A549 (cell line): Measurements from ENCODE around the gene TEX22. TPM values are rescaled to one million over a fixed set of nuclear protein-coding genes. Genes with fewer than 3 reads are reported as not detected.
A peak's percentile ranks its signal among the peaks of the same experiment; 100 is the strongest.

Experiments
- ATAC-seq, 2 experiments: fragments of 200-7000 bp in 1 of 2; fragments of >200 bp in 1 of 2; cut with Nextera tagmentation in 1 of 2; cut with Tn5 transposase in 1 of 2; 3 replicates each; pipeline versions ENCODE4 v1.8.0 to v1.9.1; 2018 to 2020; ENCODE audit warnings: mild to moderate bottlenecking in 1 of 2, moderate library complexity in 1 of 2
- CTCF ChIA-PET: fragments of 300-600 bp; sonication (Branson Sonifier 250); formaldehyde crosslinking; extraction: SDS; loops from one replicate; lab custom pipeline; 2021; ENCODE audit warnings: antibody characterized with exemption, inconsistent platforms; lab: Yijun Ruan, JAX
- POLR2A ChIA-PET: fragments of 350-600 bp; formaldehyde crosslinking; extraction: SDS; loops from one replicate; lab custom pipeline; 2021; ENCODE audit warnings: antibody characterized with exemption, inconsistent platforms; lab: Yijun Ruan, JAX
- DNase-seq, 2 experiments: peaks; one replicate each; pipeline versions ENCODE4 v3.0.0 to v3.0.0-alpha.2; 2011 to 2016; ENCODE audit warnings: low read depth in 1 of 2, low spot score in 1 of 2
- FAIRE-seq: peaks from 2 replicates; lab custom pipeline; 2011; peaks lifted over from hg19 to GRCh38; lab: Jason Lieb, UNC
- H3K27ac ChIP-seq, 2 experiments: fragments of >200 bp; sonication (Bioruptor Twin); formaldehyde crosslinking; 3 replicates each; pipeline ENCODE4 v1.5.1; 2016 to 2017
- H3K4me1 ChIP-seq: fragments of >200 bp; sonication (Bioruptor Twin); formaldehyde crosslinking; 3 replicates; pipeline ENCODE4 v1.6.1; 2016
- H3K4me2 ChIP-seq: fragments of >200 bp; sonication (Bioruptor Twin); formaldehyde crosslinking; 3 replicates; pipeline ENCODE4 v1.6.1; 2016
- H3K4me3 ChIP-seq: fragments of >200 bp; sonication (Bioruptor Twin); formaldehyde crosslinking; 3 replicates; pipeline ENCODE4 v1.5.1; 2016
- H3K9me3 ChIP-seq: fragments of >200 bp; sonication (Bioruptor Twin); formaldehyde crosslinking; 3 replicates; pipeline ENCODE4 v1.6.1; 2016
- BCL3 ChIP-seq: fragments of >200 bp; sonication (Bioruptor Twin); formaldehyde crosslinking; IDR thresholded peaks from 3 replicates; pipeline ENCODE4 v1.6.1; 2016
- BHLHE40 ChIP-seq: IDR thresholded peaks from 2 replicates; pipeline ENCODE4 v1.6.1; 2012; ENCODE audit warnings: low read depth, low read length, inconsistent platforms
- CBX2 ChIP-seq: fragments of 200-600 bp; sonication (generic); IDR thresholded peaks from 2 replicates; pipeline ENCODE4 v1.6.1; 2016; ENCODE audit warnings: low read depth, mild to moderate bottlenecking, borderline replicate concordance
- CHD4 ChIP-seq: fragments of 200-600 bp; sonication (generic); IDR thresholded peaks from 2 replicates; pipeline ENCODE4 v1.6.1; 2016; ENCODE audit warnings: antibody characterized with exemption, mild to moderate bottlenecking, borderline replicate concordance
- EHMT2 ChIP-seq: fragments of 200-600 bp; sonication (generic); IDR thresholded peaks from 2 replicates; pipeline ENCODE4 v1.6.1; 2016; ENCODE audit warnings: antibody characterized with exemption, low read depth, mild to moderate bottlenecking, moderate library complexity
- ELK1 ChIP-seq: fragments of 150-350 bp; IDR thresholded peaks from 2 replicates; pipeline ENCODE4 v1.6.1; 2014; ENCODE audit warnings: low read depth, mild to moderate bottlenecking, low read length
- EP300 ChIP-seq, 2 experiments: fragments of >200 bp; sonication (Bioruptor Twin); formaldehyde crosslinking; IDR thresholded peaks; 2 replicates in 1 of 2; 3 replicates in 1 of 2; pipeline ENCODE4 v1.6.1; 2016 to 2017
- ESRRA ChIP-seq: fragments of 150-350 bp; IDR thresholded peaks from 2 replicates; pipeline ENCODE4 v1.6.1; 2014; ENCODE audit warnings: mild to moderate bottlenecking, low read length, borderline replicate concordance
- GATA3 ChIP-seq: IDR thresholded peaks from 2 replicates; pipeline ENCODE4 v1.6.1; 2012; ENCODE audit warnings: borderline replicate concordance
- HDAC2 ChIP-seq: fragments of 200-600 bp; sonication (generic); IDR thresholded peaks from 2 replicates; pipeline ENCODE4 v1.6.1; 2016
- HMGXB4 ChIP-seq: fragments of 250-450 bp; sonication (Bioruptor Pico); IDR thresholded peaks from 2 replicates; pipeline ENCODE4 v1.5.0; 2021; ENCODE audit warnings: mild to moderate bottlenecking, moderate library complexity, borderline replicate concordance
- JUN ChIP-seq, 2 experiments: fragments of >200 bp; sonication (Bioruptor Twin); formaldehyde crosslinking; IDR thresholded peaks; 2 replicates in 1 of 2; 3 replicates in 1 of 2; pipeline ENCODE4 v1.6.1; 2016 to 2017
- NFE2L2 ChIP-seq: fragments of 150-350 bp; conservative IDR thresholded peaks from 2 replicates; pipeline ENCODE4 v1.6.1; 2014; ENCODE audit warnings: low read length
- PHF8 ChIP-seq: fragments of 200-600 bp; sonication (generic); IDR thresholded peaks from 2 replicates; pipeline ENCODE4 v1.6.1; 2016; ENCODE audit warnings: low read depth, mild to moderate bottlenecking, antibody characterized with exemption, moderate library complexity, borderline replicate concordance
- RAD21 ChIP-seq, 2 experiments: fragments of >200 bp in 1 of 2; sonication (Bioruptor Twin) in 1 of 2; formaldehyde crosslinking in 1 of 2; IDR thresholded peaks in 1 of 2; conservative IDR thresholded peaks in 1 of 2; 2 replicates in 1 of 2; 3 replicates in 1 of 2; pipeline ENCODE4 v1.6.1; 2012 to 2018; ENCODE audit warnings: inconsistent platforms in 1 of 2
- RARB ChIP-seq: fragments of 250-450 bp; sonication (Bioruptor Pico); IDR thresholded peaks from 2 replicates; pipeline ENCODE4 v1.8.0; 2021; ENCODE audit warnings: mild to moderate bottlenecking, moderate library complexity
- RCOR1 ChIP-seq: fragments of 150-350 bp; IDR thresholded peaks from 2 replicates; pipeline ENCODE4 v1.6.1; 2014; ENCODE audit warnings: antibody characterized with exemption, low read length, low read depth
- REST ChIP-seq: fragments of 200-600 bp; sonication (generic); IDR thresholded peaks from 2 replicates; pipeline ENCODE4 v1.6.1; 2016; ENCODE audit warnings: antibody characterized with exemption, mild to moderate bottlenecking, moderate library complexity
- RNF2 ChIP-seq: fragments of 200-600 bp; sonication (generic); IDR thresholded peaks from 2 replicates; pipeline ENCODE4 v1.6.1; 2016; ENCODE audit warnings: low read depth, mild to moderate bottlenecking, antibody characterized with exemption, moderate library complexity, borderline replicate concordance
- USF2 ChIP-seq: fragments of 450-650 bp; IDR thresholded peaks from 2 replicates; pipeline ENCODE4 v1.6.1; 2014; ENCODE audit warnings: antibody characterized with exemption
- ZFP36 ChIP-seq: fragments of 450-650 bp; IDR thresholded peaks from 2 replicates; pipeline ENCODE4 v1.6.1; 2014; ENCODE audit warnings: borderline replicate concordance; ENCODE audit not compliant: partially characterized antibody
- ZSCAN20 ChIP-seq: fragments of 250-450 bp; sonication (Bioruptor Pico); IDR thresholded peaks from 2 replicates; pipeline ENCODE4 v1.8.0; 2022; ENCODE audit warnings: mild to moderate bottlenecking, moderate library complexity
- WGBS: methylation state at CpG from one replicate; pipeline ENCODE4 v1.1.6; 2017; ENCODE audit errors: missing lambda C conversion rate; 5-methylcytosine and 5-hydroxymethylcytosine counted together
- polyA plus RNA-seq, 4 experiments: library from polyadenylated mRNA; depleted of rRNA in 3 of 4; stranded (reverse); fragments of >200 nt; fragmentation: RNase III in 1 of 4; extraction: RNeasy Plus Mini Kit Qiagen cat#74134 plus additional on column Dnase treatment in 1 of 4; gene quantifications; 2 replicates in 3 of 4; 3 replicates in 1 of 4; pipeline ENCODE4 v1.2.3, GENCODE V29; 2011 to 2017
- TF ChIP-seq, protein P1 (sequence below): fragments of 250-450 bp; sonication (Bioruptor Pico); IDR thresholded peaks from 2 replicates; pipeline ENCODE4 v1.5.0; 2020; ENCODE audit warnings: low read depth, mild to moderate bottlenecking, moderate library complexity
- TF ChIP-seq, protein P2 (sequence below): fragments of >200 bp; sonication (Bioruptor Twin); formaldehyde crosslinking; IDR thresholded peaks from 2 replicates; pipeline ENCODE4 v1.6.1; 2016

Gene TEX22
- polyA plus RNA-seq, 2 of the 4 experiments (the other 2 are of a cell fraction), result 0.06 to 0.23 TPM

DNA sequence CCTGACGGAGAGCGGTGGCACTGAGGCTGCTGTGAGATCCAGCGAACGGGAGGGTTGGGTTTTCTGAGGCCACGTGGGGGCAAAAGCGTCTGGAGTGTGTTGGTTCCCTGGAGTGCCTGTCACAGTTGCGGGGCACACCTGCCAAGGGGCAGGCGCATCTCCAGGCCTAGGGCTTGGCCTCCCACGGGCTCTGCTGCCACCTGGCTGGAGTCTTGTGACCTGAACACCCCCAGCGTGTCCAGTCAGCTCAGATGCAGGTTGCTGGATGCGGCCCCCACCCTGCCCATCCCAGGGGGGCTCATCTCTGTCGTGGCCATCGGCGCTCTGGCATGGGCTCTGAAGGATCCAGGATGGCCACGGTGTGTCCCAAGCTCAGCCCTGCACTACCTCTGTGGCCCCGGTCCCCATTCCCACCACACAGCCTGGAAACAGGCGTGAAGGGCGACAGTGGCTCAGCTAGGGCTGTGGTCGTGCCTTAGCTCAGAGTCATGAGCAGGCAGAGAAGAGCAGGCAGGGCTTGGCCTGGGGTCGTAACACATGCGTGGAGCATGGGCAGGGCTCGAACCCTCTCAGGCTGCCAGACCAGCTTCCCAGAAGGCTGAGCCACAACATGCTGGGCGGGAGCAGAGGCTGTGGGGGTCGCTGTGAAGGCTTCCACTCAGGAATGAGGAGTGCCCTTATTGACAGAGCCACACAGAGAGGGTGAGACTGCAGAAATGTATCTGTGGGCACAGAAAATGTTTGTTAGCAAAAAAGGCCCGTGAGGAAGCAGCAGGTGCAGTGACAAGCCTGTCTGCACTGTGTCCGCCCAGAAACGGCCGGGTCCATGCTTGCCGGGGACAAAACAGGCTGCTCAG lies 52.8 kb downstream of the TEX22 start:
- Histone ChIP-seq H3K4me2 (no peak overlapping the region), H3K4me3 (no peak overlapping the region), H3K9me3 (no peaks in the 10 kb centered on the region), H3K4me1 (0 out of 3 replicates have a peak, but pooled peaks cover 6% of the 10 kb centered on the region), H3K27ac (no peak overlapping the region)
- POLR2A ChIA-PET, result no interaction called here
- ATAC-seq, result no peak
- WGBS, result 86% methylated on average over 26 of the region's 29 CpGs
- FAIRE-seq, result no peak
- CTCF ChIA-PET, result interaction anchor here (0.8 to 4.6 kb wide), 5 partner anchors 11 to 79 kb away, joined by 3 to 21 read pairs (median 10); no protein-coding TSS in a partner anchor
- no peak for TF ChIP-seq PHF8
- TF ChIP-seq NFE2L2, result no peak
- TF ChIP-seq HDAC2, result no peak
- no peak for TF ChIP-seq ESRRA
- no peak for TF ChIP-seq ZSCAN20
- TF ChIP-seq, protein P1, sequence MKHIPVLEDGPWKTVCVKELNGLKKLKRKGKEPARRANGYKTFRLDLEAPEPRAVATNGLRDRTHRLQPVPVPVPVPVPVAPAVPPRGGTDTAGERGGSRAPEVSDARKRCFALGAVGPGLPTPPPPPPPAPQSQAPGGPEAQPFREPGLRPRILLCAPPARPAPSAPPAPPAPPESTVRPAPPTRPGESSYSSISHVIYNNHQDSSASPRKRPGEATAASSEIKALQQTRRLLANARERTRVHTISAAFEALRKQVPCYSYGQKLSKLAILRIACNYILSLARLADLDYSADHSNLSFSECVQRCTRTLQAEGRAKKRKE, result no peak
- TF ChIP-seq HMGXB4 (CRISPR knock-in tag), result no peak
- TF ChIP-seq BHLHE40, result no peak
- TF ChIP-seq RCOR1, result no peak
- DNase-seq, result peak in 1 of 2 experiments; percentile 35

DNA sequence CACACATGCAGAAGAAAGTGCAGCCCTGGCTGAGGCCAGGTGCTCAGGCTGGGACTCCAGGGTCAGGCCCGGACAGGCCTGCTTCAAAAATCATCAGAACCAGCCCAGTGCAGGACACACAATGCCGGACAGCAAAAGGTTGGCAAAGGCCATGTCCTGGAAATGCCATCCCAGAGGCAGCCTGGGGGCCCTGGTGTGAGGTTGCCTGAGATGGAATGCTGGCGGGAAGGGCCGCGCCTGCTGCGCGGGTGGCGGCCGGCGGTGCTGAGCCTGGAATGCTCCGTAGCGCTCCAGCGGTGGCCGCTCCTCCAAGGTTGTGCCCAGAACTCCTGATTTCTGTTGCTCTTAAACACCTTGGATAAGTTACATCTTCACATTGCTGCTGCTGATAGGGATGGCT lies 54.6 kb downstream of the TEX22 start:
- no peak overlapping the region for H3K4me2 ChIP-seq
- H3K4me1 ChIP-seq, result 0 out of 3 replicates have a peak, but pooled peaks cover 5% of the 10 kb centered on the region
- CTCF ChIA-PET, result interaction anchor here (0.7 to 6.8 kb wide), 8 partner anchors 9 to 75 kb away, joined by 3 to 34 read pairs (median 4); no protein-coding TSS in a partner anchor
- POLR2A ChIA-PET, result no interaction called here
- DNase-seq (no peak), ATAC-seq (no peak), FAIRE-seq (no peak)
- 90% methylated on average over 14 of the region's 14 CpGs for WGBS
- no peak overlapping the region for H3K4me3 ChIP-seq
- no peak overlapping the region for H3K27ac ChIP-seq
- no peaks in the 10 kb centered on the region for H3K9me3 ChIP-seq
- TF ChIP-seq USF2 (no peak), RAD21 (conservative IDR thresholded peaks at IDR 0.05 in 1 of 2, IDR thresholded peaks at IDR 0.05 in 1 of 2) (no peak), JUN (IDR thresholded peaks at IDR 0.05) (no peak), CHD4 (no peak), CBX2 (no peak), GATA3 (no peak), REST (no peak), ZFP36 (no peak), ELK1 (no peak), RNF2 (no peak), RARB (CRISPR knock-in tag) (no peak), RCOR1 (no peak), EHMT2 (no peak), BCL3 (no peak), EP300 (IDR thresholded peaks at IDR 0.05) (no peak)
- TF ChIP-seq, protein P1, result no peak
- TF ChIP-seq, protein P2, sequence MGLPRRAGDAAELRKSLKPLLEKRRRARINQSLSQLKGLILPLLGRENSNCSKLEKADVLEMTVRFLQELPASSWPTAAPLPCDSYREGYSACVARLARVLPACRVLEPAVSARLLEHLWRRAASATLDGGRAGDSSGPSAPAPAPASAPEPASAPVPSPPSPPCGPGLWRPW, result no peak
